ENCODE measurements around the gene COL23A1.

COL23A1 gene

DNA sequence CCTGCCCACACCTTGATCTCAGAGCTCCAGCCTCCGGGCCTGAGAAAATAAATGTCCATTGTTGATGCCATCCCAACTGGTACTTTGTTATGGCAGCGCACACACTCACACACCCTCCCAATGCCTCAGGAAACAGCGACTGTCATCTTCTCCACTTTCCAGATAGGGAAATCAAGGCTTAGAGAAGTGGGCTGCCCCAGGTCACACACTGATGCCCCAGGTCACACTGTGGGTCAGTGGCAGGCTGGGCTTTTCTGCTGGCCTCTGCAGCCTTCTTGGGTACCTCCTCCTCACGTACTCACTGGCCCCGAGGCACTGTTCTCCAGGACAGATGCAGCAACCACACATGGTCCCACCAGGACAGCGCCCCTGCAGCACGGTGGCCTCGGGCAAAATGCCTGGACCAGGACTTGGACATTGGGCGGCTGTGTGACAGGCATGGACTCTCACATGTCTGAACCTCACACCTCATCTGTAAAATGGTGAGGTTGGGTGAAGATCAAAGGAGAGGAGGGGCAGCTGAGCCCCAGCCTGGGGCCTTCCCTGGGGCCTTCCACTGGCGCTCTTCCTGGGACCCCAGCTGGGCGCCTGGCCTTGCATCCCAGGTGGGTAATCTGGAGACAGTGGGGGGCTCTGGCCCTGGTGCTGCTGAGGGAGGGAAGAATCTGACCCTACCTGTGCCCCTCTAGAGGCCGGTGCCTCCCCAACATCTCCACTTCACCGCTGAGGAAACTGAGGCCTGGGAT lies 156.0 kb downstream of the COL23A1 start:
- DNase-seq (ENCODE audit: low read depth in 2 of 2): no peak

DNA sequence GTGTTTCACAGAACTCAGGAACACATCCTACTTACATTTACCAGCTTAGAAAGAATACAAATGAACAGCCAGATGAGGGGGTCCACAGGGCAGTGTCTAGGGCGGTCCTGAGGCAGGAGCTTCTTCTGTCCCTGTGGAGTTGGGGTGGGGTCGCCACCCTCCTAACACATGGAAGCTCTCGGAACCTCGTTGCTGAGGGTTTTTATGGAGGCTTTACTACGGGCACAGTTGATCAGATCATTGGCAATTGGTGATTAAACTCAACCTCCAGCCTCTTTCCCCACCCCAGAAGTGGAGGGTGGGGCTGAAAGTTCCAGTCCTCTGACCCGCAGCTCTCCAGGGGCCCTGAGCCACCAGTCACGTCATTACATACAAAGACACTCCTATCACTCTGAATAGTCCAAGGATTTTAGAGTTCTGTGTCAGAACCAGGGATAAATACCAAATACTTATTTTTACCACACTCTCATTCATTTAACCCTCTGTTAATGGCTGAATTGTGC lies 156.9 kb downstream of the COL23A1 start:
- DNase-seq (ENCODE audit: low read depth in 2 of 2): no peak

DNA sequence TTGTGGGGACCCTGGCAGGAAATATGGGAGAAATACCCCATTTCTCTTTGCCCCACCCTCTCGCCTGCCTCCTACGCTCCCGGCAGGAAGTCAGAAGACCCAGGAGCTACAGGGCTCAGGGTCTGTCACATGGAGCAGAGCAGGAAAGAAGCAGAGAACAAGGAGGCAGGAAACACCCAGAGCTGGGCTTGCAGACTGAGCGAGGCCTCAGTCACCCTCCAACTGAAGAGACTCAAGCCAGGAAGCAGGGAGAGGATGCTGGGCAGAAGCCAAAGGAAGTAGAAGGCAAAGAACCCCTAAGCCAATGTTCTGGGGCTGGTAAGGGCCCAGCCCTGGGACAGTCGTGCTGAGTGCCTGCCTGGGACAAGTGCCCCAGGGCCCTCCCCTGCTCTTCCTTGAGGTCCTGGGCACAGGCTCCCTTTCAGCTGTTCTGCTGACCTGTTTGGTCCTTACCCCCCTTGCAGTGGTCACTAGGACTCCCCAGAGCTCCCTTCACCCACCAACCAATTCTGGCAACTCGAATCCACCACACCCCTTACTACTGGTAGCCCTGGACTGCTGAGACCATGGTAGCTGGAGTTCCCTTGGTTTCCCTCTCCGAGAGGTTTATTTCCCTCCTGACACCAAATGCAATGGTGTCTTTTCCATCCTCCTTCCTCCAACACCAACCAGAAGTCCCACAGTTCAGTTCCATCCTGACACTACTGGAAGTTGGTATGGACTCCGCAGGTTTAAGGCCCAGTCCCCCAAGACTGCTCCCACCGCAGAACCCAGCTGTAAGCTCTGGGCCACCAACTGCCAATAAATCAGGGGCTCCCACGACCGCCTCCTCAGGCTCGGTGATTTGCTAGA lies 157.5 kb downstream of the COL23A1 start:
- DNase-seq (ENCODE audit: low read depth in 2 of 2): no peak

DNA sequence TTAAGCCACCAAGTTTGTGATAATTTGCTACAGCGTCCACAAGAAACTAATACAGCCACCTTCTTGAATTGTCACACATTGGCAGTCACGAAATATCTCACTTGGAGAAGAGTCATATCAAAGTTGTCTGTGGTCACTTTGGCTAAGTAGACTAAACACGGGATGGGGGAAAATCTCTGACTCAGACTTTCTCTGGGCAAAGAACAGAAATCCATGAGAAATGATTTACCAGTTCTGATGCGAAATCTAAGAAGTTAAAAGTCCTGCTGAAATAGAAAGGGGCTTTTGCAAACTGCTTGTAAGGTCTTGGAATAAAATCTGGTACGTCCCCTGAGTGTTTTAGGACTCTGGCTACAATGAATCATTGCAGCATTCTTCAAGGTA lies 158.4 kb downstream of the COL23A1 start:
- no peak for DNase-seq (ENCODE audit: low read depth in 2 of 2)

DNA sequence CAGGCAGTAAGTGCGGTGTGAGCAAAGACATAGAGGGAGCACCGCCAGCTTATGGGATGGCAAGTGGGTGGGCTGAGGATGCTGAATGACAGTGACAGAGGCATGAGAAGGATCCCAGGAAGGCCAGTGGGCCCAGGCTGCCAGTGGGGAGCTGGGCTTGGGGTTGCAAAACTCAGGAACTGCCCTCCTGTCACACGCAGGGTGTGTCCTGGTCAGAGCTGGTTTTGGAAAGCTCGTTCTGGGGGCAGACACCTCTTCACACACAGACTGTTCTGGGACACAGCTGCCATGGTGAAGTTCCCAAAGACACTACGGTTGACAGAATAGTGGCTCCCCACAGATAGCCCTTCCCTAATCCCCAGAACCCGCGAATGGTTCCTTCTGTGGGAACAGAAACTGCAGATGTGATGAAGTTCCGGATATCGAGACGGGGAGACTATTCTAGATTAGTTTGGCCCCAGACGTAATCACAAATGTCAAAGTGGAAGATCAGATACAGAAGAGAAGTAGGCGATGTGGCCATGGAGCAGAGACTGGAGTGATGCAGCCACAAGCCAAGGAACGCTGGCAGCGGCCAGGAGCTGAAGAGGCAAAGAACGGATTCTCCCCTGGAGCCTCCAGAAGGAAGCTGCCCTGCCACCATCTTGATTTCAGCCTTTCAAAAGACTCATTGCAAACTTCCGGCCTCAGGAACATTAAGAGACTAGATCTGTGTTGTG lies 159.0 kb downstream of the COL23A1 start:
- no peak for DNase-seq (ENCODE audit: low read depth in 2 of 2)

DNA sequence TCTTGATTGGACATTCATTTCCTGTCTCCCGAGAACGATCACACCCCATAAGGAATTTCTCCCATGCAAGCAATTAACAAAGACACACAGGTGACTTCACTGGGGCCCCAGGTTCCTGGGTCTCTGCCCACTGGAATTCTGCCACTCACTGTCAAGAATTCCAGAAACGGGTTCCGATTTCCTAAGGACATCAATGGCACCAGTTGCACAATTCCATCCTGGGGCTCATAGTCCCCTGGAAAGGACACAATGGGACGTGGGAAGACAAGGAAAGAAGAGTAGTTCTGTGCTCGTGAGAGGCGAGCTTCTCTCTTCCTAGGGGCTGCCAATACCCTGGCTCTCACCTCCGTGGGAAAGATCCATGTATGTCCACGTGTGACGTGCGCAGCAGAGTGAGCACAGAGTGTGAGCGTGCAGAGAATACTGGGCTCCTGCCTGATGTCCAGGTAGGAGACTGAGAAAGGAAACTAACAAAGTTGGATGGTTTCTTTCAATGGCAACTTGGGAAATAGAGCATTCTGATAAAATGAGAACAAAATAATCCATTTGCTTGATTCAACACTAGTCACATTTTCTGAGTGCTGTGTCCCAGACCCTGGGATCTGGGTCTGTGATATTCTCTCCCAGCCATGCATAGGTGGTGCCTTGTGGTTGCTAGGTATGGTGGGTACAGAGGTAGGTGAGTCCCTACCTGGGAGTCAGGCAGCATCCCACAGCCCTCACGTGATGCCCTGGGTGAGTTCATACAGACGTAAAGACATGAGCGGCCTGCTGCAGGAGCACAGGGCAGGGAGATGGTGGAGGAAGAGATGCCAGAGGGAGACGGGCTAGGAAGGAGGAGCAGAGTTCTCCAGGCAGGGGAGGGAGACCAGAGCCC lies 159.8 kb downstream of the COL23A1 start:
- DNase-seq (ENCODE audit: low read depth in 2 of 2): no peak

DNA sequence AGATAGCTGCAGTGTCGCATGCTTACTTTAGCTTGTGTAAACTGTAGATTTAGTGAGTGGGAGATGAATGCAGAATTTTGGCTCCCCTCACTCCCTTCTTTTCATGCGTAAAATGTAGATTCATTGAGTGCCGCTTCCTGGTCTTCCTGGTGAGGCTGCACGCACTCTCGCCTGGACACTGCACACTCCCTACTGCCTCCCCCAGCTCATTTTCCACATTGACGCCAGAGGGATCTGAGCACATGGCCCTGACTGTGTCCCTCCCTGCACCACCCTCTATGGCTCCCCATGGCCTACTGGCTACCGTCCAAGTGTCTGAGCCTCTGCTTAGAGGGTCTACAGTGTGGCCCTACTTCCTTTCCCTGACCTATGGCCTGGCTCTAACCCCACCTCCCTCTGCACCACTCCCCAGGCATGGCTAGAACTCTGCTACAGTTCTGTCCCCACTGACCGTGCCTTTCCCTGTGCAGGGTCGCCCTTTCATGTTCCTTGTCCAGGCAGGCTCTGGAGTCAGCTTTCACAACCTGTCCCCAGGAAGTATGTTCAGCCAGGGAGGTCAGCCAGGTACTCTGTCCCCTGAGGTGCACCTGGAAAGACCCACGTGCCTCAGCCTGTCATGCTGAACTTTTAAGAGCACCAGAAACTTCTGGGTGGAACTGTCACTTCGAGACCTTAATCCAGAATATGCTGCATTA lies 160.6 kb downstream of the COL23A1 start:
- no peak for DNase-seq (ENCODE audit: low read depth in 2 of 2)

DNA sequence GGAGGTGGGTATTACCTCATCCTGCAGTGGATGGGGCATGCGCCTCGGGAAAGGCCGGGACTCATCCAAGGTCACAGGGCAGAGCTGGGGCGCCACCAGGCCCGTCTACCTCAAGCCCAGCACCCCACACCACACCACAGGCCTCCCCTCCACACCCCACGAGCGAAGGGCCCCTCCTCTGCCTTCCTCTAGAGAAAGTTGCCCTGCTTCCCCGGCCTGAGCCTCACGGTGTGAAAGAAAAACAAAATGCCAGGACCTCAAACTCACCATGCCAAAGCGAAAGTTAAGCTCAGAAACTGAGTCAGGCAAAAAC lies 161.1 kb downstream of the COL23A1 start:
- DNase-seq (ENCODE audit: low read depth in 2 of 2): no peak

DNA sequence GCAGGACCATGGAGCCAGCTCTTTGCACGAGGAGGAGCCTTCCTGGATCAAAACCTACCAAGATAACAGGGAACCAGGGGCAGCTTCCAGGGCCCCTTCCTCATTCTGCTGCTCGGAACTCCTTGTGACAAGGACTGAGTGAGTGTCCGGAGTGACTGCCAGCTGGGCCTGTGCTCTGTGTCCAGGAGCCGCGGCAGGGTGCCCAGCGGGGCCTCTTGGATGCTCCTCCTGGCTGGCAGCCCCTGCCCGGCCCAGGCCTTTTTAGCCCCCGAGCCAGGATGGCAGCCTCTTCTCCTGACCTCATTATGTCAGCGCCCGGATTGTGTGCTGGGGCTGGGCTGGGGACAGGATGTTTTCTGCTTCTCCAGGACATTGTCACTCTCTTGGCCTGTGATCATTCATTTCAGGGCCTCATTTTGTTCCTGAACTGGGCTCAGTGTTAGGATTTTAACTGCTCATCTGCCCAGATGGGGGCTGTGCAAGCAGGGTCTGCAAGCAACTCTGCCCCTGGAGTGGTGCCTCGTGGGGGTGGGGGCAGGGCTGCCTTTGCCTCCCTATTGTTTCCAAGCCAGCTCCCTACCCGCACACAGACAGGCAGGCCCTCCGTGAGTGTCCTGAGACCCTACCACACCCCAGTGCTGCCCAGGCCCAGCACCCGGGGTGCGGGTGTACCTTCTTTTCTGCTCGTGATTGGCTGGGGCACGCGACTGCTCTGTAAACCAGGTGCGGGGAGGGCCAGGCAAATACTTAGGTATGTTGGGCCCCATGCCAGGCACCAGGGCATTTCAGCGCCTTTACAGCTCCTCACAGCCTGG lies 161.6 kb downstream of the COL23A1 start:
- DNase-seq (ENCODE audit: low read depth in 2 of 2): no peak

DNA sequence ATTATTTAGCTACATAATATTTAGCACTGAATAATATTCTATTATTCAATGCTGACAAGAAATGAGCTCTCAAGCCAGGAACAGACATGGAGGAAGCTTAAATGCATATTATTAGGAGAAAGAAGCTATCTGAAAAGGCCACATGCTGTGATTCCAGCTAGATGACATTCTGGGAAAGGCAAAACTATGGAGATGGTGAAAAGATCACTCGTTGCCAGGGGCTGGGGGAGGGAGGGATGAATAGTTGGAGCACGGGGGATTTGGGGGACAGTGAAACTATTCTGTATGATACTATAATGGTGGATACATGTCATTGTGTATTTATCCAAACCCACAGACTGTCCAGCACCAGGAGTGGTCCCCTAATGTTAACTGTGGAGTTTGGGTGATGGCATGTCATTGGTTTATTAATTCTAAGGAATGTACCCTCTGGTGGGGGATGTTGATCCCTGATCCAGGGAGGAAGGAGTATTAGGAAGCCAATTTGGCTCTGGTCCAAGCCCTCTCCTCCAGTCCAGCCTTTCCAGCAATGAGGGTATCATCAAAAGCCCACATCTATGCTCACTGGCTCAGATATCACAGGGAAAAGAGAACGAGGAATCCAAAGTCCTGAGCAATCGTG lies 162.5 kb downstream of the COL23A1 start:
- no peak for DNase-seq (ENCODE audit: low read depth in 2 of 2)

DNA sequence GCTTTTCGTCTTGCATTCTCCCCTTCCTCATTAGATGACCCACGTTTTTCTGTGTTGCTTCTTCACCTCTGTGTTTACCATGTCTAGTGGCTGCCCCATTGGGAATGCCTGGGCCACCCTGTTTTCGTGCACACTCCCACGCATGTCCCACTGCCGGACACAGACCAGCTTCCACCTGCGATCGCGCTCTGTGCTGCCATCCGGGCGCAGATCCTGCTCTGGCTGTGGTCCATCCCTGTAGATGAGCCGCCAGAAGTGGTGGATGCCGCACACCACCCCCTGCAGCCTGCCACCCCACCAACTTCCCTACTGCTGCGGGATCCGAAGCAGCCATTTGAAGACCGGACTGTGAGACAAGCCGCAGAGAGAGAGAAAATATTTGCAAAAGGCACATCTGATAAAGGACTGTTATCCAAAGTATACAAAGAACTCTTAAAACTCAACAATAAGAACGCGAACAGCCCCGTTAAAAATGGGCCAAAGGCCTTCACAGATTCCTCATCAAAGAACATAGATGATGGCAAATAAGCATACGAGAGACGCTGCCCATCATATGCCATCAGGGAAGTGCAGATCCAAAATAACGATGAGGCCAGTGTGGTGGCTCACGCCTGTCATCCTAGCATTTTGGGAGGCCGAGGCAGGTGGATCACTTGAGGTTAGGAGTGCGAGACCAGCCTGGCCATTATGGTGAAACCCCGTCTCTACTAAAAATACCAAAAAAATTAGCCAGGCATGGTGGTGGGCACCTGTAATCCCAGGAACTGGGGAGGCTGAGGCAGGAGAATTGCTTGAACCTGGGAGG lies 163.7 kb downstream of the COL23A1 start:
- no peak for DNase-seq (ENCODE audit: low read depth in 2 of 2)

DNA sequence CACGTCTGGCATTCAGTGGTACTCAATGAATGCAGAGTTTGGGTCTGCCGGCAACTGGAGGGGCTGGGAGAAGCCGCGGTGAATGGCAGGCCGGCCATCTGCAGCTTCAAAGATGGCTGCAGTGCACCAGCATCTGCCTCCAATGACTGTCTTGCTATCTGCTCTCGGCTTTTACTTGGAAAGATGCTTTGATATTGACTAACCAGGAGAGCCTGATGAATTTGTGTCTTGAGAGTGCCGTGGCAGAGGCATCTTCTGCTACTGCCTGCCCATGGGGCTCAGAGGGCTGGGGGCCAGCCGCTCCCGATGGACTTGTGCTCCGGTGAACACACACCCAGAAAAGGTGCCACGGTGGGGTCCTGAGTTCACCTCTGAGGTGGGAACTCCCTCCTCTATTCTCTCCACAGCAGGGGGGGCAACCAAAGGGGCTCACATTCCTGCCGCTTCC lies 164.5 kb downstream of the COL23A1 start:
- DNase-seq (ENCODE audit: low read depth in 2 of 2): no peak

DNA sequence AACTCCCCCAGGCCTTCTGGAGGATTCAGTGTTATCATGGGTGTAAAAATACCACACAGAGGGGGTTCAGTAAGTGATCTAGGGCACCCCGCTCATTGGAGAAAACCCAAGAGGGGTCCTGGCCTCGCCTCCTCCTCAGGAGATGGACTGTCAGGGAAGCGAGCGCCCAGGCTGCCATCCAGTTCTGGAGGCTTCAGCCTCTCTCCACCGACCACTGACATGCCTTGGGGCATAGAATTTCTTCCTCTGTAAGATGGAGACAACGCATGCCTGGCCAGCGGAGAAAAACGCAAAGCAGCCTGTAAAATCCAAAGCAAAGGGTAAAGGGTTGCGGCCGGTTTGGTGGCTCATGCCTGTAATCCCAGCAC lies 165.4 kb downstream of the COL23A1 start:
- no peak for DNase-seq (ENCODE audit: low read depth in 2 of 2)

DNA sequence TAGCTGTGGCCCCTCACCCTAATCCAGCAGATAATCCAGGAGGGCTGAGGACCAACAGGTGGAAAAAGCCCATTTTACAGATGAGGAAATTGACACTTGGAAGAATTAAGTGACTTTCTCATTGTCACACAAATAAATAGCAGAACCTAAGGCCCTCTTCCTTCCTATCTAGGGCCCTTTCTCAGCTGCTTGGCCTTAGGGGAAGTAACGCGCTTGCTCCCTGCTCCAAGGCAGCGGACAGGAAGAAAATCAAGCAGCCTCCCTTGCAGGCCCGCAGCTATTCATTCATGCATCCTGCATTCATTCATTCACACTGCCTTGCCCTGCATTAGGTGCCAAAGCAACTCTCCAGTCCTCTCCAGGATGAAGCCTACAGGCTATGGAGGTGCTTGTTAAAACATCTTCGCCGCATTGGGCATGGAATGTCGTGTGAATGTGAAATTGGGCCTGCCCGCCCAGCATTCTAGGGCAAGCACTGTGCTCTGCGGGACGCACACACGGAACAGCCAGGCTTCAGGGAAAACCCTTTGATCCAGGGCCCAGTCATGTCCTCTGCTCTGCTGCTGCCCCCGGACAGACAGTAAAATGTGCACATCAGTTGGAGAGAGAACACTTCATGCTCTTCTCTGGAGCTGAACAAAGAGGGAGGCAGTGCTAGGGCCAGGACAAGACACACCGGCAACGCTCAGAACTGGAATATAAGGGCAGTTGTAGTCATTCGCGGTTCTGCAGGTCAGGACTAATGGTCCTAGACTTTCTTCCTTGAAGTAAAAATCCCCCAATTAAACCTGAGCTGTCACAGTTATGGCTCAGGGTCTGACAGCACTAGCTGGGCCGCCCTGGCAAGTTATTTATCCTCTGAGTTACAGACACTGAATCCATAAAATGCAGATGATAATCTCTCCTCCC lies 166.0 kb downstream of the COL23A1 start:
- DNase-seq (ENCODE audit: low read depth in 2 of 2): no peak

DNA sequence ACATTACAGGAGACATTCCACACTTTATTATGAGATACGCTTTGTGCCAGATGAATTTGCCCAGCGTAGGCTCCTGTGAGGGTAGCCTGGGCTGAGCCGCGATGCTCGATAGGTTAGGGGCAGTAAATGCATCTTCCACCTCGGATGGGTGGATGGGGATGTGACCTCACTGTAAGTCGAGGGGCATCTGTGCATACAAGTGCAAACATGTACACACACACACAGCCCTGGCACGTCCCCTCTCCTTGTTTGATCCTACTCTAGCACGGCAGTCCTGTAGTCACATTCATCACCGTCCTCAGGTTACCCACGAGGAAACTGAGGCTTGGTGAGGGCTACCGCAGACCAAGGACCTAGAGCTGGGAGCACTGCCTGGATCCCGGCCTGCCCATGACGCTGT lies 166.8 kb downstream of the COL23A1 start:
- DNase-seq (ENCODE audit: low read depth in 2 of 2): no peak

DNA sequence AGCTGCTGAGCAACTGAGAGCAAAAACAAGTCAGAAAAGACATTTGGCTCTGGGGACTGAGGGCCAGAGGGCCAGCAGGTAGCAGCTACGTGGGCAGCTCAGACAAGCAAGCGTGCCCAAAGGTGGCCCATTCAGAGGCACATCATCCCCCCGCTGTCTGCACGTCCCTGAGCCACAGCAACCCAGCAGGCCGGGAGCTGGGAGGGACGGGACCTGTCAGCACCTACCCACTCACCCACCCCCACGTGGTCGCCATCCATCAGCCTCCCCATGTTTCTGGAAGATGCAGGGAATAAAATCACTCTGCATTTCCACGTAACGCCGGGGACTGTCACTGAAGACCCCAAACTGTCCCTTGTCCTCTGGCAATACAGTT lies 167.8 kb downstream of the COL23A1 start:
- DNase-seq (ENCODE audit: low read depth in 2 of 2): no peak

DNA sequence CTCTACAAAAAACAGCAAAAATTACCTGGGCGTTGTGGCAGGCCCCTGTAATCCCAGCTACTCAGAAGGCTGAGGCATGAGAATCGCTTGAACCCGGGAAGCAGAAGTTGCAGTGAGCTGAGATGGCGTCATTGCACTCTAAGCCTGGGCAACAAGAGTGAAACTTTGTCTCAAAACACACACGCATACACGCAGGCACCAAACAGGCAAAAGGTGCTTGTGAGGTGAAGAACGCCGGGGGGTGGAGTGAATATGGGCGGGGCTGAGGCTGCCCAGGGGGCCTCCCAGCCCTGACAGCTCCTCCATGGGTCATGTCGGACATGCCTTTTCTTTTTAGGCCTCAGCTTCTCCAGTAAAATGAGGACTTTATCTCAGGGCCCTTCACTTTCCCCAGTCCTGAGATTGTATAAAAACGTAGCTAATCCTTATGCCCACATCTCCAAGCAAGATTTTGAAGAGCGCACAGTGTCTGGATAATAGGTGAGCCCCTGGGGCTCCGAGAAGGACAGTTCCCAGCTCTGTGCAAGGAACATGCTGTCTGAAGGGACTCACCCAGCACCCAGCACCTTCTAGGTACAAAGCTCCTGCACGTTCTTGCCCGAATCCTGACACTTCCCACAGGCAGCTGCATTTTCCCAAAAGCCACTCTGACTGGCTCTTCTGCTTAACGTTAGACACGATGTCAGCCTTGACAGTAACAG lies 168.3 kb downstream of the COL23A1 start:
- DNase-seq (ENCODE audit: low read depth in 2 of 2): no peak
